ENCODE data around the gene WDR41. TPM values are rescaled to one million over a fixed set of nuclear protein-coding genes. Genes with fewer than 3 reads are reported as not detected.
"Not testable (repeated sequence)": the region's sequence is repeated elsewhere in the genome, so short reads cannot be mapped to it uniquely, and the experiment has no call there.

Gene WDR41
- 58.8 and 87.1 TPM in 2 replicates for total RNA-seq (2014; rRNA removed; shearing (Covaris generic); ENCODE audit: low replicate concordance)

DNA sequence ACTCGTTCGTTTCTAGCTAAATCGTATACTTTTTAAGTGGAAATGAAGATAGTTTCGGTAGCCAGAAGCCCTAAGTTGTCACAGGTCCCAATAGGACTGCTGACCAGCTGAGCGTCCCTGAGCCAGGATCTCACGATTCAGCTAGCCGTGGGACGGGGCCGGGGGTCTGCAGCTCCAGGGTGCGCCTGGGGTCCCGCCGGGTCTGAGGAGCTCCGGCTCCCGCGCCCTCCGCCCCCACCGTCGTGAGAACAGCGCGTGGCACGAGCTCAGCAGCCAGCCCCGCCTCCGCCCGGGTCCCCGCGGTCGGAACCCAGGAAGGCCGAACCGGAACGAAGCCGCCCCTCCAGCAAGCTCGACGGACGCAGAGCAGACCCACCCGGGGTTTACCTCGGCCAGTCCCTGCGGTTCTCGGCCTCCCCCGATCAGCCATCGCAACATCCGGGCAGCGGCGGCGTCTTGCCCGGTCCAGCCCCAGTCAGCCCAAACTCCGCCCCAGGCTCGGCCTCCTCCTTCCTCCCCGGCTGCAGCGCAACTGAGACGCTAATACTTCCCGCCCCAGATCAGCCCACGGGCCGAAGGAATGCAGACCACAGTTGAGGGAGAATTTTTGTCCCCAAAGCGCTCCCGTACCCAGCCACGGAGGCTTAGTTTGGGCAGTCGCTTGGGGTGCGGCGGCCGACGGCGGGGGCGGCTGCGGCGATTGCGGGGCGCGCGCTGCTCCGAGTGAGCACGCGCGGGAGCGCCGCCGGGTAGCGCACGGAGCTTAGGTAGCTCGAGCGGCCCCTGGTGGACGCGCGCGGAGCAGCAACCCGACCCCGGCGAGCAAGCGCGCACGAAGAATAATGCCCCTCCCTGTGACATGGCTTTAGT lies at the start of gene WDR41:
TSS of gene WDR41 (minus strand) at position 534 of the 870 bp plus-strand sequence. CDS start at position 438, 96 bp downstream.
- in situ Hi-C loops (cut with HindIII; ENCODE audit: low pct_unique_long_range_greater_than_20kb, low sequenced_read_pairs) = no loop called here
- DNase-seq (ENCODE audit: low read depth) = peak; percentile 92

GRCh38 chr5:77531297-77531696 lies 39.2 kb upstream of the WDR41 start:
- in situ Hi-C loops (cut with HindIII; ENCODE audit: low pct_unique_long_range_greater_than_20kb, low sequenced_read_pairs) = no loop called here
- no peak for DNase-seq (ENCODE audit: low read depth)

DNA sequence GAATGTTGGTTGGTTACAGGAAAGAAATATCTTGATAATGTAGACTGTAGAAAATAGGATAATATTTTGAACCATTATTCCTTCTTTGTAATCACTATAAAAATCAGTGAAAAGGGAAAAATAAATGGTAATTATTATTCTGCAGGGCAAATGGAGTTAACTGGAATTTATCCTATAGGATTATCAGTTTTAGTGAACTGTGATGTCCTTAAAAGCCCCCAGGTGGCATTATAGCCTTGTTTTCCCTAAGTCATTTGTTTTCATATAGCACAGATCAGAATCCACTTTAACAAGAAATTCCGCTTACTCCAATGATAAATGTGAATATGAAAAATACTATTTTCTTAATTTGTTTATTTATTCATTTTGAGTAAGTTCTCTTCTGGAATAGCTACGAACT lies 26.2 kb upstream of the WDR41 start:
- in situ Hi-C loops (cut with HindIII; ENCODE audit: low pct_unique_long_range_greater_than_20kb, low sequenced_read_pairs) = no loop called here
- no peak for DNase-seq (ENCODE audit: low read depth)

DNA sequence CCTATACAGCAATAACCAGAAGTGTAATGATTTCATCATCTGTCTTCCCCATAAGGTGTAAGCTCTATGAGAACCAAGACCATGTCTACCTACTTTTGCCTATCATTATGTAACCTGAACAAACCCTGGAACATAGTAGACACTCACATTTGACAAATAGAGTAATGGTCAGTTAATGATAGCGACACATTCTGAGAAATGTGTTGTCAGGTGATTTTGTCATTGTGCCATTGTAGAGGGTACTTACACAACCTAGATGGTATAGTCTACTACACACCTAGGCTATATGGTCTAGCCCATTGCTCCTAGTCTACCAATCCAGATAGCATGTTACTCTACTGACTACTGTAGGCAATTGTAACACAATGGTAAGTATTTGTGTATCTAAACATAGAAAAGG lies 22.3 kb upstream of the WDR41 start:
- in situ Hi-C loops (cut with HindIII; ENCODE audit: low pct_unique_long_range_greater_than_20kb, low sequenced_read_pairs) = no loop called here
- no peak for DNase-seq (ENCODE audit: low read depth)

GRCh38 chr5:77513321-77513720 lies 21.2 kb upstream of the WDR41 start:
- in situ Hi-C loops (cut with HindIII; ENCODE audit: low pct_unique_long_range_greater_than_20kb, low sequenced_read_pairs) = no loop called here

GRCh38 chr5:77501132-77501531 lies 9.0 kb upstream of the WDR41 start:
- in situ Hi-C loops (cut with HindIII; ENCODE audit: low pct_unique_long_range_greater_than_20kb, low sequenced_read_pairs); DNase-seq (ENCODE audit: low read depth): not testable (repeated sequence)

More at GRCh38 chr5:77513321-77513720, 21.2 kb upstream of the WDR41 start:
- no peak for DNase-seq (ENCODE audit: low read depth)

GRCh38 chr5:77499973-77500372 lies 7.9 kb upstream of the WDR41 start:
- in situ Hi-C loops (cut with HindIII; ENCODE audit: low pct_unique_long_range_greater_than_20kb, low sequenced_read_pairs) = no loop called here
- DNase-seq (ENCODE audit: low read depth) = no peak

GRCh38 chr5:77499441-77499840 lies 7.3 kb upstream of the WDR41 start:
- in situ Hi-C loops (cut with HindIII; ENCODE audit: low pct_unique_long_range_greater_than_20kb, low sequenced_read_pairs) = no loop called here
- no peak for DNase-seq (ENCODE audit: low read depth)

- in situ Hi-C loops (cut with HindIII; ENCODE audit: low pct_unique_long_range_greater_than_20kb, low sequenced_read_pairs) = no loop called here
- no peak for DNase-seq (ENCODE audit: low read depth)
Observed at GRCh38 chr5:77498952-77499351, 6.8 kb upstream of the WDR41 start.

DNA sequence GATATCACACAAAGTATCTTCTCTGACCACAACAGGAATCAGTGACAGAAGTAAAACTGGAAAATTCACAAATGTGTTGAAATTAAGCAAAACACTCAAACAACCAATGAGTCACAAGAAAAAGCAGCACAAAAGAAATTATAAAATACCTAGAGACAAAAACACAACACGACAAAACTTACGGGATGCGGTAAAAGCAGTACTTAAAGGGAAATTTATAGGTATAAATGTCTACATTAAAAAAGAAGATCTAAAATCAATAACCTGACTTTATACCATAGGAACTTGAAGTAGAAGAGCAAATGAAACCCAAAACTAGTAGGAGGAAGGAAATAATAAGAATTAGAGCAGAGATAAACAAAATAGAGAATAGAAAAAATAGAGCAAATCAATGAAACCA lies 2.8 kb upstream of the WDR41 start:
- in situ Hi-C loops (cut with HindIII; ENCODE audit: low pct_unique_long_range_greater_than_20kb, low sequenced_read_pairs) = no loop called here
- DNase-seq (ENCODE audit: low read depth) = no peak

- DNase-seq (ENCODE audit: low read depth) = no peak
- in situ Hi-C loops (cut with HindIII; ENCODE audit: low pct_unique_long_range_greater_than_20kb, low sequenced_read_pairs) = no loop called here
Observed at GRCh38 chr5:77492653-77493000, 511 bp upstream of the WDR41 start.

DNA sequence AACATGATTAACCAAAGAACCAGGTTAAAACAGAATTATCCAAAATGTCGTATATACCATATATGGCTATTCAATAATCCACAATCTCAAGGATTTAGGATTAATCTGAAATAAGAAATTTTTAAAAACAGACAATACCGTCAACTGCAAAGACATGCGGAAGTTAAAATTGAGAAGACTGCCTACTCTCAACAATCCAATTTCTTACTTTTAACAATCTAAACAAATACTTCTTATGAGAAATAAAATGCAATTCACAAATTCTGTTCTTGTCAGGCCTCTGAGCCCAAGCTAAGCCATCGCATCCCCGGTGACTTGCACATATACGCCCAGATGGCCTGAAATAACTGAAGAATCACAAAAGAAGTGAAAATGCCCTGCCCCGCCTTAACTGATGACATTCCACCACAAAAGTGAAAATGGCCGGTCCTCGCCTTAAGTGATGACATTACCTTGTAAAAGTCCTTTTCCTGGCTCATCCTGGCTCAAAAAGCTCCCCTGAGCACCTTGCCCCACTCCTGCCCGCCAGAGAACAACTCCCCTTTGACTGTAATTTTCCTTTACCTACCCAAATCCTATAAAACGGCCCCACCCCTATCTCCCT lies 1.3 kb downstream of the WDR41 start:
- DNase-seq (ENCODE audit: low read depth) = peak; percentile 12
- in situ Hi-C loops (cut with HindIII; ENCODE audit: low pct_unique_long_range_greater_than_20kb, low sequenced_read_pairs) = not testable (repeated sequence)

DNA sequence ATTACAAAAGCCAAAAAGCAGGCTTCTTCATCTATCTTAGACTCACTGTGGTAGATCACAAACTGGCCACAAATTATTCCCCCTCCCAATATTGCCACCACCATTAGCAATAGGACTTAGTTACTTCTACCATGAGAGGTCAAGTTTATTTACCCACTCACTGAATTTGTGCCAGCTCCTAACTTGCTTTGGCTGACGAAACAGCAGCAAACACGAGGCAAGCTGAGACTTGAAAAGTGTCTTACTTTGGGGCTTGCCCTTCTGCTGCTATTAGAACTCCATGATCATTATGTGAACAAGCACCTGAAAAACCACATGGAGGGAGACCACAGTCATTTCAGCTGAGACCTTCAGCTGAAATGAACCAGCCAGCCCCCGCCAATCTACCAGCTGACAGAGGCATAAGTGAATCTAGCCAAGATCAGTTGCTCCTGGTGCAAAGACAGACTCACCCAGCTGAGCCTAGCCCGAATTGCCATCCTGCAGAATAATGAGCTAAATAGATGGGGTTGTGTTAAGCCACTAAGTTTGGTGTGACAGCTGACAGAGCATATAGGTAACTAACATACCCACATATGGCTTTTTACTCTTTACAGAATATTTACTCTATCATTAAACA lies 5.7 kb downstream of the WDR41 start:
- in situ Hi-C loops (cut with HindIII; ENCODE audit: low pct_unique_long_range_greater_than_20kb, low sequenced_read_pairs) = no loop called here
- no peak for DNase-seq (ENCODE audit: low read depth)

DNA sequence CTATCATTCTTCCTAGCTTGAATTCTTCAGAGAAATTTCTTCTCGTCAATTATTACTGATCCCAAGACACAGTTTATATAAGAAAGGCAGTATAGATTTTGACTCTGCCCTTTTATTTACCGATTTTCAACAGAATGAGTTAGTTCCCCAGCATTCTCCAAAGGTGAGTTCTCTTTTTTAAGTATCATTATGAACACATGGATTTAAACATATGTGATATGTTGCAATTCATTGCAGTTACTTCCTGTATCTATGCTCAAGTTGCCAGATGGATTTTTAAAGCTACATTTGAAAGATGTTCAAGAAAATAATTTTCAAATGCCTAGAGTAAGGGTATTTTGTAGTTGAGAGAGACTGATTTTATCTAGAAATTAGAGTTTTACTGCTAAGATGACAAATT lies 8.4 kb downstream of the WDR41 start:
- DNase-seq (ENCODE audit: low read depth) = no peak
- in situ Hi-C loops (cut with HindIII; ENCODE audit: low pct_unique_long_range_greater_than_20kb, low sequenced_read_pairs) = no loop called here

DNA sequence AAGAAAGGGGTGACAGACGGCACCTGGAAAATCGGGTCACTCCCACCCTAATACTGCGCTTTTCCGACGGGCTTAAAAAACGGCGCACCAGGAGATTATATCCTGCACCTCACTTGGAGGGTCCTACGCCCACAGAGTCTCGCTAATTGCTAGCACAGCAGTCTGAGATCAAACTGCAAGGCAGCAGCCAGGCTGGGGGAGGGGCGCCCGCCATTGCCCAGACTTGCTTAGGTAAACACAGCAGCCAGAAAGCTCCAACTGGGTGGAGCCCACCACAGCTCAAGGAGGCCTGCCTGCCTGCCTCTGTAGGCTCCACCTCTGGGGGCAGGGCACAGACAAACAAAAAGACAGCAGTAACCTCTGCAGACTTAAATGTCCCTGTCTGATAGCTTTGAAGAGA lies 17.1 kb downstream of the WDR41 start:
- in situ Hi-C loops (cut with HindIII; ENCODE audit: low pct_unique_long_range_greater_than_20kb, low sequenced_read_pairs) = not testable (repeated sequence)
- DNase-seq (ENCODE audit: low read depth) = peak; percentile 8

DNA sequence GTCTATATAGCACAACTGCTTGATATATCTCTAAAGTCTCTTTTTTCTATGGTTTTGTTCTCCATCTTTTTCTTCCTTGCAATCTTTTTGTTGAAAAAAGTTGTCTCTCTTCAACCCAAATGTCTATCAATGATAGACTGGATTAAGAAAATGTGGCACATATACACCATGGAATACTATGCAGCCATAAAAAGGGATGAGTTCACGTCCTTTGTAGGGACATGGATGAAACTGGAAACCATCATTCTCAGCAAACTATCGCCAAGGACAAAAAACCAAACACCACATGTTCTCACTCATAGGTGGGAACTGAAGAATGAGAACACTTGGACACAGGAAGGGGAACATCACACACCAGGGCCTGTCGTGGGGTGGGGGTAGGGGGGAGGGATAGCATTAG lies 23.2 kb downstream of the WDR41 start:
- DNase-seq (ENCODE audit: low read depth); in situ Hi-C loops (cut with HindIII; ENCODE audit: low pct_unique_long_range_greater_than_20kb, low sequenced_read_pairs): not testable (repeated sequence)

DNA sequence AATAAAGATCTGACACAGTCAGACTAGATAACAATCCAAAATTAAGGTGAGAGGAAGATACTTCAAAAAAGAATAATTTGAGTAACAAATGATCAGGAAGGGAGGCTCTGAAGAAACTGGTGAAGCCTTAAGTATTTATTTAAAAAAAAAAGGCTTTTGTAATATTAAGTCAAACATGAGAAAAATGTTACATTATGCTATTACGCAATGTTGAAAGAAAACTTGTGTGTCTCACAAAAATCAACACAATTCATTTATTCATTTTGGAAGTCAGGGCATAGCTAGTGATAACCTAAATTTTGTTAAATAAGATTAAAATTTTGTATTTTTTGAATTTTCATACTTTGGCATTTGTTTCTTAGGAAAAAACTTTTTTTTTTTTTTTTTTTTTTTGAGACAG lies 28.2 kb downstream of the WDR41 start:
- in situ Hi-C loops (cut with HindIII; ENCODE audit: low pct_unique_long_range_greater_than_20kb, low sequenced_read_pairs) = no loop called here
- DNase-seq (ENCODE audit: low read depth) = no peak

GRCh38 chr5:77461287-77461686 lies 30.8 kb downstream of the WDR41 start:
- in situ Hi-C loops (cut with HindIII; ENCODE audit: low pct_unique_long_range_greater_than_20kb, low sequenced_read_pairs) = no loop called here
- DNase-seq (ENCODE audit: low read depth) = no peak

DNA sequence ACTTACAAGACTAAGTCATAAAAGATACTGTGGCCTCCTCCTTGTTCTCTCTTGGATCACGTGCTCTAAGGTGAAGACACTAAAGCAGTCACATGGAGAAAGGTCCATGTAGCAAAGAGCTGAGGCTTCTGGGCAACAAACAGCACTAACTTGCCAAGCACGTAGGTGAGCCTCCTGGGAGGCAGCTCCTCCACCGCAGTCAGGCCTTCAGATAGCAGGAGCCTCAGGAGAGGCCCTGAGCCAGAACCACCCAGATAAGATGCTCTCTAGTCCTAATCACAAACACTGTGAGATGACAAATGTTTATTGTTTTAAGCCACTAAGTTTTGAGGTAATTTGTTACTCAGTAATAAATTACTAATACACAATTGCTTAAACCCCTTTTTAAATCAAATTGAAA lies 38.0 kb downstream of the WDR41 start:
- no peak for DNase-seq (ENCODE audit: low read depth)
- in situ Hi-C loops (cut with HindIII; ENCODE audit: low pct_unique_long_range_greater_than_20kb, low sequenced_read_pairs) = no loop called here
